ENCODE results near the gene MAPT. TPM values are rescaled to one million over a fixed set of nuclear protein-coding genes. Genes with fewer than 3 reads are reported as not detected.
A peak's percentile ranks its signal among the peaks of the same experiment; 100 is the strongest.

The MAPT gene
- total RNA-seq, 3 donors from 2014 or later (not counting 1 experiment from before 2014, with no cell fraction given): 0.14 to 1.3 (median 0.58) TPM

GRCh38 chr17:46037722-46038255 lies 143.4 kb downstream of the MAPT start:
- TF ChIP-seq, protein P1, sequence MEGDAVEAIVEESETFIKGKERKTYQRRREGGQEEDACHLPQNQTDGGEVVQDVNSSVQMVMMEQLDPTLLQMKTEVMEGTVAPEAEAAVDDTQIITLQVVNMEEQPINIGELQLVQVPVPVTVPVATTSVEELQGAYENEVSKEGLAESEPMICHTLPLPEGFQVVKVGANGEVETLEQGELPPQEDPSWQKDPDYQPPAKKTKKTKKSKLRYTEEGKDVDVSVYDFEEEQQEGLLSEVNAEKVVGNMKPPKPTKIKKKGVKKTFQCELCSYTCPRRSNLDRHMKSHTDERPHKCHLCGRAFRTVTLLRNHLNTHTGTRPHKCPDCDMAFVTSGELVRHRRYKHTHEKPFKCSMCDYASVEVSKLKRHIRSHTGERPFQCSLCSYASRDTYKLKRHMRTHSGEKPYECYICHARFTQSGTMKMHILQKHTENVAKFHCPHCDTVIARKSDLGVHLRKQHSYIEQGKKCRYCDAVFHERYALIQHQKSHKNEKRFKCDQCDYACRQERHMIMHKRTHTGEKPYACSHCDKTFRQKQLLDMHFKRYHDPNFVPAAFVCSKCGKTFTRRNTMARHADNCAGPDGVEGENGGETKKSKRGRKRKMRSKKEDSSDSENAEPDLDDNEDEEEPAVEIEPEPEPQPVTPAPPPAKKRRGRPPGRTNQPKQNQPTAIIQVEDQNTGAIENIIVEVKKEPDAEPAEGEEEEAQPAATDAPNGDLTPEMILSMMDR (IDR thresholded peaks at IDR 0.05): no peak
- ATAC-seq (no peak), DNase-seq (no peak)
- no peaks in the 10 kb centered on the region for H3K27me3 ChIP-seq (ENCODE audit: control insufficient read depth, insufficient read depth, low read length)
- no peaks in the 10 kb centered on the region for H3K4me1 ChIP-seq (ENCODE audit: control insufficient read depth, insufficient read depth, low read length)
- intact Hi-C loops (cut with micrococcal nuclease): no loop called here
- peaks cover 87% of the 10 kb centered on the region for H3K36me3 ChIP-seq (ENCODE audit: control insufficient read depth, insufficient read depth, low read length)
- Mint-ChIP-seq H3K9me3 (no peaks in the 10 kb centered on the region), H3K36me3 (peaks cover 27% of the 10 kb centered on the region), H3K4me1 (peaks cover 18 to 26% of the 10 kb centered on the region in 2 donors), H3K27ac (peak overlapping the region; percentile 55 to 63), H3K4me3 (no peak overlapping the region), H3K27me3 (ENCODE audit: low read depth in 2 of 2) (no peaks in the 10 kb centered on the region)
- H3K27ac ChIP-seq (ENCODE audit: low read length): no peak overlapping the region
- H3K4me3 ChIP-seq (ENCODE audit: low read length): no peak overlapping the region
- H3K9me3 ChIP-seq (ENCODE audit: control insufficient read depth, insufficient read depth, low read length): no peaks in the 10 kb centered on the region
- 93% methylated on average over 4 of the region's 4 CpGs for WGBS (ENCODE audit: insufficient coverage)

DNA sequence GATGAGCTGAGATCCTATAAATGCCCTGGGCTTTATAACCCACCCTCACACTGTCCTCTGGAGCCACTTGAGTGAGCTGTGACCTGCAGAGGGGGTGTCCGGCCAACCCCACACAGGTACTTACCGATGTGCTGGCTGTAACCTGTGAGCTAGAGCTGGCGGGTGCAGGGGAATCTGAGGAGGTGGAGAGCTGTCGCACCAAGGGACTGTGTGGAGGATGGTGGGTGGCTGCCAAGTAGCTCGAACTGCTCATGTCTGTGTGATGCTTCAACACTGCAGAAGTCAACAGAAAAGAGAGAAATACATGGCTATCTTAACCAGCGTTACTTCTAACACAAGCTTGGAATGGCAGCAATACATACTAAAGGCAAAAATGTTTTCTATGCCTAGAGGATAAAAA lies 144.1 kb downstream of the MAPT start:
- H3K27ac Mint-ChIP-seq: peak overlapping the region in 1 of 2 donors; percentile 63
- H3K4me1 Mint-ChIP-seq: peaks cover 12 to 22% of the 10 kb centered on the region in 2 donors
- H3K9me3 Mint-ChIP-seq: no peaks in the 10 kb centered on the region
- TF ChIP-seq, protein P1 (IDR thresholded peaks at IDR 0.05): no peak
- no peaks in the 10 kb centered on the region for H3K27me3 Mint-ChIP-seq (ENCODE audit: low read depth in 2 of 2)
- peaks cover 82% of the 10 kb centered on the region for H3K36me3 ChIP-seq (ENCODE audit: control insufficient read depth, insufficient read depth, low read length)
- H3K4me1 ChIP-seq (ENCODE audit: control insufficient read depth, insufficient read depth, low read length): no peaks in the 10 kb centered on the region
- no peak overlapping the region for H3K27ac ChIP-seq (ENCODE audit: low read length)
- no peak for DNase-seq
- ATAC-seq: no peak
- peaks cover 27% of the 10 kb centered on the region for H3K36me3 Mint-ChIP-seq
- no peak overlapping the region for H3K4me3 ChIP-seq (ENCODE audit: low read length)
- no peak overlapping the region for H3K4me3 Mint-ChIP-seq
- no peaks in the 10 kb centered on the region for H3K9me3 ChIP-seq (ENCODE audit: control insufficient read depth, insufficient read depth, low read length)
- no peaks in the 10 kb centered on the region for H3K27me3 ChIP-seq (ENCODE audit: control insufficient read depth, insufficient read depth, low read length)
- WGBS (ENCODE audit: insufficient coverage): 93% methylated on average over 5 of the region's 6 CpGs
- intact Hi-C loops (cut with micrococcal nuclease): no loop called here

DNA sequence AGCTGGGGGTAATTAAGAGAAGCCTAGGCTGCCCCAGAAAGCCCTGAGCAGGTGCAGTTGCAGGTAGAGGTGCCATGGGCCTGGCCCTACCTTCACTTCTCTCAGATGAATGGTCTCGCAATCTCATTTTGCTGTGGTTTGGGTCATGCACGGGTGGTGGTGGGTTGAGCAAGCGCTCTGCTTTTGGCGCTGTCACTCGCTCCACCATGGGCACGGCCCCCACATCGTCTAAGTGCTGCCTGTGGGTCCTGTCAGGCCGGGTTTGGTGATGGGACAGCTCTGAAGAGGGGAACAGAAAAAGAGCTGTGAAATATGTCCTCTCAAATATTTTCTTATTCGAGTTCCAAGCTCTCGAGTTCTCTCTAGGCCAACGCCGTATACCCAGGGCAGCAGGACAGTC lies 144.6 kb downstream of the MAPT start:
- H3K36me3 Mint-ChIP-seq: peaks cover 27% of the 10 kb centered on the region

More for the DNA sequence above, 144.6 kb downstream of the MAPT start:
- no peak overlapping the region for H3K4me3 ChIP-seq (ENCODE audit: low read length)
- no peaks in the 10 kb centered on the region for H3K9me3 ChIP-seq (ENCODE audit: control insufficient read depth, insufficient read depth, low read length)
- H3K27me3 ChIP-seq (ENCODE audit: control insufficient read depth, insufficient read depth, low read length): no peaks in the 10 kb centered on the region
- peaks cover 81% of the 10 kb centered on the region for H3K36me3 ChIP-seq (ENCODE audit: control insufficient read depth, insufficient read depth, low read length)
- no peaks in the 10 kb centered on the region for H3K4me1 ChIP-seq (ENCODE audit: control insufficient read depth, insufficient read depth, low read length)
- no peak for DNase-seq
- WGBS (ENCODE audit: insufficient coverage): 94% methylated on average over 12 of the region's 12 CpGs
- intact Hi-C loops (cut with micrococcal nuclease): no loop called here
- ATAC-seq: no peak
- H3K27me3 Mint-ChIP-seq (ENCODE audit: low read depth in 2 of 2): no peaks in the 10 kb centered on the region
- no peak overlapping the region for H3K27ac ChIP-seq (ENCODE audit: low read length)
- no peak overlapping the region for H3K4me3 Mint-ChIP-seq
- no peaks in the 10 kb centered on the region for H3K9me3 Mint-ChIP-seq
- H3K4me1 Mint-ChIP-seq: peaks cover 18 to 27% of the 10 kb centered on the region in 2 donors
- TF ChIP-seq, protein P1 (IDR thresholded peaks at IDR 0.05): no peak
- H3K27ac Mint-ChIP-seq: no peak overlapping the region

Data from natural killer cell (primary cell).